GM18867 (cell line): ENCODE data around the gene AWAT1.
"Not testable (repeated sequence)": the region's sequence is repeated elsewhere in the genome, so short reads cannot be mapped to it uniquely, and the experiment has no call there.

Source experiments
- ATAC-seq: cut with Tn5 transposase; IDR thresholded peaks from one replicate; pipeline ENCODE4 v1.9.1; 2021; ENCODE audit warnings: mild to moderate bottlenecking, moderate library complexity; ENCODE audit not compliant: unreplicated experiment

The AWAT1 gene

GRCh38 chrX:70234355-70234754, at the start of gene AWAT1:
AWAT1 (plus strand) TSS chrX:70234655; CDS start chrX:70234696, 41 bp downstream.
- ATAC-seq = no peak

DNA sequence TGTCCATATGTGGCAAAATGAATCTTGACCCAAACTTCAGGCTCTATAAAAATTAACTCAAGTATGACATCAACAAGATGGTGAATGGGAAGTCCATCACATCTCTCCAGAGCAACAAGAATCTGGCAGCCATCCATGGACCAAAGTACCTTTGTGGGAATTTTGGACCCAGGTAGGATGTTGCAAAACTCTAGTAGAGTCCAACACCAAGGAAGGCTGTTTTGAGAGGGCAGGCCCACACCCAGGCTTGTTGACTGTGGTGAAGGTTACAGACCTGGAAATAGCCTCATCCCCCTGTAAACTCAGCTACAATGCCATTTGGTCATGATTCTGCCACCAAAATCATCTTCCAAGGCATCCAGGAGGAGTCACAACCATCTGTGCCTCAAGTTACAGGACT, 44.2 kb upstream of the AWAT1 start:
- ATAC-seq = no peak

DNA sequence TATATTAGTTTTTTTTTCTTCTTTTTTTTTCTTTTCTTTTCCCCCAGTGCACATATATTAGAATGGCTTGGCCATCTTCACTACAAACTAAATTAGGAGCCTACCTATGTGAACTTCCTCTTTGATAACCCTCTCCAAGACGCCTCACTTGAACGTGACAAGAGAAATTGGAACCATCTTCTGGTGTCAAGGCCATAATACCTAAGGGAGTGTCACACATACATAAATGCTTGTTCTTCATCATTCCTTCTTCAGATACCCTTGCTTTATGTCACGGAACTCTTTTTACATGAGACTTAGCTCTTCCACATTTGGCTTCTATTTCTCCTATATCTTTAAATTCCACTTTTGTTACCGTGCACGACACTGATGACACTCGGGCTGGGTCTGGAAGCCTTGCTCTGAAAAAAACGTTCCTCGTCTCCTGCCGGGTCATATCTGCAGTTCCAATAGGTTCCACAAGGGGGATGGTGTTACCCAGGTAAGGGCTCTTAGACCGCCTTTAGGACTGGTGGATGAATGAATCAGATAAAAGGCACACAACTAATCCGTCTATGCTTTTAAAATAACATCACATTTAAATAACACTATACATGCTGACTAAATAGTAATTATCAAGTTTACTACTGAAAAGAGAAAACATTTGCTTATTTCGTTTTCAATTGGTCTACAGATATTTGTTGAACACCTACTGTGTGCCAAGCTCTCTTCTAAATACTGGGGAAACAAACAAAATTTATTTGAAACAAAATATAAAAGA, 37.3 kb upstream of the AWAT1 start:
- ATAC-seq = peak; percentile 97

- ATAC-seq = no peak
Measured at GRCh38 chrX:70201732-70202131, 32.7 kb upstream of the AWAT1 start.

DNA sequence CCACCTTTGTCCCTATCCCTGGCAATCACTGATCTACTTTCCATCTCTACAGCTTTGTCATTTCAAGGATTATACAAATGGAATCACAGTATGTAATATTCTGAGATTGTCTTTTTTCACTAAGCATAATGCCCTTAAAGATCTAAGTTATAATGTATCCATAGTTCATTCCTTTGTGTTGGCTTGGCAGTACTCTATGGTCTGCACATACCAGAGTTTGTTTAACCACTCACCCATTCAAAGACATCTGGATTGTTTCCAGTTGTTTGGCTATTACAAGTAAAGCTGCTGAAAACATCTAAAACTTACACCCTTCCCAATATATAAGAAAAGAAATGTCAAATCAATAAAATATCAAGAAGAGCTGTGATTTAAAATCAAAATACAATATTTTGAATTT, 26.0 kb upstream of the AWAT1 start:
- ATAC-seq = no peak

DNA sequence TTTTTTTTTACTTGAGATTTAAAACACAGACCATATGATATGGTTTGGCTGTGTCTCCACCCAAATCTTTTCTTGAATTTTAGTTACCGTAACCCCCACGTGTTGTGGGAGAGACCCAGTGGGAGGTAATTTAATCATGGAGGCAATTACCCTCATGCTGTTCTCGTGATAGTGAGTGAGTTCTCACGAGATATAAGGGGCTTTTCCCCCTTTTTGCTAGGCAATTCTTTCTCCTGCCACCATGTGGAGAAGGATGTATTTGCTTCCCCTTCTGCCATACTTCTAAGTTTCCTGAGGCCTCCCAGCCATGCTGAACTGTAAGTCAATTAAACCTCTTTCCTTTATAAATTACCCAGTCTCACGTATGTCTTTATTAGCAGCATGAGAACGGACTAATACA, 24.9 kb upstream of the AWAT1 start:
- ATAC-seq = not testable (repeated sequence)

GRCh38 chrX:70219938-70220764, 14.3 kb upstream of the AWAT1 start:
- no peak for ATAC-seq

DNA sequence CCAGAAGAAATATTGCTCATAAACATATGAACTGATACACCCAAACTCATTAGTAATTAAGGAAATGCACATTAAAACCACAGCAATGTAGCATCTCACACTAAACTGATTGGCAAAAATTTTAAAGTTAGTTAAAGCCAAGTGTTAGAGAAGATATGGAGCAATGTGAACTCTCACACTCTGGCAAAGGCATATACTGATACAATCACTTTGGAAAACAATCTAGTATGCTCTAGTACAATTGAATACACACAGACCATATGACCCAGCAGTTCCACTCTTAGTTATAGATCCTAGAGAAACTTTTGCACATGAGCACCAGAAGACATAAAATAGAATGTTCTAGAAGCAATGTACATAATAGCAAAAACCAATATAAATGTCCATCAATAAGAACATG, 8.4 kb upstream of the AWAT1 start:
- ATAC-seq = no peak

GRCh38 chrX:70226687-70227086, 7.8 kb upstream of the AWAT1 start:
- ATAC-seq = no peak

DNA sequence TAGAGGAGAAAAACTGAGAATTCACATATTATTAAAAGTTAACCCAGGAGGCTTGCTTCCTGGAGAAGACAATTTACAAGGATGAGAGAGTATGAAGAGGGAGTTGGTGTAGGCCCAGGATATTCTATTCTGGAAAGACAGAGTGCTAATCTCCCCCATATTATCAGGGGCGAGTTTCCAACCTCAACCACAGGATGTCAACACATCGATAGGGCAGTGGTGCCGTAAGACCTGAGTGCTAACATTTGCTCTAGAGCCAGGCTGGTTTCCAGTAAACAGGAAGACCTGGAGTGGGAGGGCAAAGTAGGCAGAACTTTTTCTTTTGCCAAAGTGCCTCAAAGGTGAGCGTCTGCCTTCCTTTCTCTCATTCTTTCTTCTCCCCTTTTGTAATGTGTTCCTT, 2.8 kb upstream of the AWAT1 start:
- ATAC-seq = no peak

- no peak for ATAC-seq
Measured at GRCh38 chrX:70240751-70241150, 6.3 kb downstream of the AWAT1 start.

DNA sequence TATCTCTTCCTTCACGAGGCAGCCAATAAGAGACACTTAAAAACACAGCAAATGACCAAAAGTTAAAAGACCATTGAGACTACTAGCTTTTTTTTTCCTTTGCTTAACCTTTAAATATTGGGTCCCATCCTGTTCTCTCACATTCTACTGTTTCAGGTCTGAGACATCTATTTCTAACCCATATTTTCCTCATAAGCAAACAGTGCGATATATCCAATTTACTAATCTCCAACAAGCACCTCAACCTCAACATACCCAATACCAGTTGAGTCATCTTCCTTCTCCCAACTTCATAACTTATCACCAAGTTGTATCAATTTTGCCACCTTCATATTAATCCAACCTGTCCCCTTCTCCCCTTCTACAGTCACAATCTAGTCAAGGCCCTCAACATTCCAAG, 7.0 kb downstream of the AWAT1 start:
- no peak for ATAC-seq

DNA sequence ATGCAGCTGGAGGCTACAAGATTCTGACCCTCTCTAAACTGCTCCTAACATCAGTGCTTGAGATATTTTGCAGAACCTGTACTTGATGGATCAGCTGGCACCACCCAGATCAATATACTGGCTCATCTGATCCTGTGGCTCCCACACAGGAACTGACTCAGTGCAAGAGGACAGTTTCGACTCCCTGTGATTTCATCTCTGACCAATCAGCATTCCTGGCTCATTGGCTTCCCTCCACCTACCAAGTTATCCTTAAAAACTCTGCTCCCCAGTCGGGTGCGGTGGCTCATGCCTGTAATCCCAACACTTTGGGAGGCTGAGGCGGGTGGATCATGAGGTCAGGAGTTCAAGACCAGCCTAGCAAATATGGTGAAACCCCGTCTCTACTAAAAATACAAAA, 9.1 kb downstream of the AWAT1 start:
- ATAC-seq = not testable (repeated sequence)

DNA sequence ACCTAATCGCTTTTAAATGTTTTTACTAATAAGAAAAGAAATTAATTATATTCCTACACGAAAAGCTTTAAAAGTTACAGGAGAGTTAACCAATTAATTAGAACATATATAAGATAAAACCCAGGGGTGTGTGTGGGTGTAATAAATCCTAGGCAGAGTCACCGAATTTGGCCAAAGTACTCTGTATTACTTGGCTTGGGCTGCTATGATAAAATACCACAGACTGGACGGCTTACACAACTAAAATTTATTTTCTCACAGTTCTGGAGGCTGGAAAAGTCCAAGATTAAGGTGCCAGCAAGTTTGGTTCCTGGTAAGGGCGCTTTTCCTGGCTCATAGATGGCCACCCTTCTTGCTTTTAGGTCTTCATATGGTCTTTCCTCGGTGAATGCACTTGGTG, 10.4 kb downstream of the AWAT1 start:
- ATAC-seq = no peak

GRCh38 chrX:70247252-70247651, 12.8 kb downstream of the AWAT1 start:
- no peak for ATAC-seq

DNA sequence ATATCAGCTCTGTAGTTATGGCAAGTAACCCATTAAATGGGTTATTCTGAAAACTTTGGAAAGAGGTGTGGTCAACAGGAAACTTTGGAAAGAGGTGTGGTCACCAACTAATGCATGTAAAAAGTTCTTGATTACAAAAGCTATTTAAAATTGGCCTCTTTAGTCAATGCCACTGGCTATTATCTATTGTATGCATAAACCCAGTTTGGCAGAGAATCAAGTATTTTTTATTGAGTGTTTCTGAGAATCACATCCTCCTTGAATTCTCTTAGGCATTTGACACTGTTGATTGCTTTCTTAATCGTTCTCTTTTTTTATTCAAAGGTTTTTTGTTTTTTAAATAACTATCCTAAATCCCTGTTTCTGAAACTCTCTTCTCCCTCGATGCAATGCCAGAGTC, 18.0 kb downstream of the AWAT1 start:
- no peak for ATAC-seq

DNA sequence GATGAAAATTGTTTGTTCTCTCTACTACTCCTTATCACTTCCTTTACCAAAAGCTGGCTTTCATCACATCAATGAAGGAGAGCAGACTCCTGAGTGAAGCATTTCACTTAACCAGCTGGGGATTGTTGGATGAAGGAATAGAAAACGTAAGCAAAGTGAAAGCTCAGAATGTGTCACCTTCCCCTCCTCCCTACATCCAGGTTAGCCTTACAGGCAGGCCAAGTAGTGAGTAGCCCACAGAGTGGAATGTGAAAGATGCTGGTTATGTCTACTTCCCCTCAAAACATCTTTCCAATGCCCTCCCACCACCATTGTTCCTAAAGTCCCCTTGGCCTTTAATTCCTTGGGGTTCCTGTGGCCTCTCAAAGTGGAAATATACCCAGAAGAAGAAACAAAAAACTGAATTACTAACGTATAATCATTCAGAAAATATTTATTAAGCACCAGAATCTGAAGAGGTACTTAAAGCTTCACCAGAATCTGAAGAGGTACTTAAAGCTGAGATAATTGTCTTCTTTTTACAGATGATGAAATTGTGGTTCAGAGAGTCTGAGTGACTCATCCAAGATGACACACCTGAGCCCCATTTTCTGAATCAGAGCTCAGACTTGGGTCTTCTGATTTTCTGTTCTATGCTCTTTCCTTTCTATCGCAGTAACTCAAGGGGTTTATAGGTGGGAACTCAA, 19.1 kb downstream of the AWAT1 start:
- no peak for ATAC-seq

- no peak for ATAC-seq
Measured at GRCh38 chrX:70254063-70254400, 19.6 kb downstream of the AWAT1 start.

DNA sequence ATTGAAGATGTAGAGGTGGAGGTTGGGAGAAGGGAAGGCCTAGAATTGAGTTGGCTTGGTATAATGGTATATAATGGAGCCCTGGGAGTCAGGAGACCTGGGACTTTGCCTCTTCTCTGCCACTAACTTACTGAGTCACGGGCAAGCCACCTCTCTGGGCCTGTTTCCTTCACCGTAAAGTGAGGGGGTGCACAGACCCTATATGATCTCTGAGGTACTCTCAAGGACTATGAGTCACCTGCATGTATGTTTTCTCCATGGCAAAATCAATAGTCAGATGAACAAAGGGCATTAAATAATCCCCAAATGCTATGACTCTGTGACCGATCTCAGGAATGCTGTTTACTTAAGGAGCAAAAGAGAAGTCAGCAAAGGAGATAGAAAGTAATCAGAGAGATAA, 20.5 kb downstream of the AWAT1 start:
- no peak for ATAC-seq

DNA sequence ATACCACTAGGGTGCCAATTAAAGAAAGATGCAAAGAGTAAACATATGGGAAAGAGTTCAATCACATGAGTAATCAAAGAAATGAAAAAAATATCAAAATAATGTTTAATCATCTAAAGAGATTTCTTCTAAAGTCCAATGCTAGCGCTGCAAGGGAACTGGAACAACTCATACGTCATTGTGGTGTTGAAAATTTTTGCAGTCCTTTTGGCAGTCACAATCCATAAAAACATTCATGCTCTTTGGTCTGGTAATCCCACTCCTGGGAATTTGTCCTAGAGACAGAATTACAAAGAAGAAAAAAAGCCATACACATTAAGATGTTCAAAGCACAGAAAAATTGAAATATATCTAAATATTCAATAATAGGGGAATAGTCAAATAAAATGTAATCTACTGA, 21.0 kb downstream of the AWAT1 start:
- no peak for ATAC-seq

- no peak for ATAC-seq
Measured at GRCh38 chrX:70257423-70258288, 23.2 kb downstream of the AWAT1 start.
